Measurements from ENCODE around the gene C16orf82. TPM values are rescaled to one million over a fixed set of nuclear protein-coding genes. Genes with fewer than 3 reads are reported as not detected.

The C16orf82 gene
- total and polyA plus RNA-seq, 9 of the 15 experiments (the other 6 are each of a cell fraction or from before 2014, with no cell fraction given), result not detected

DNA sequence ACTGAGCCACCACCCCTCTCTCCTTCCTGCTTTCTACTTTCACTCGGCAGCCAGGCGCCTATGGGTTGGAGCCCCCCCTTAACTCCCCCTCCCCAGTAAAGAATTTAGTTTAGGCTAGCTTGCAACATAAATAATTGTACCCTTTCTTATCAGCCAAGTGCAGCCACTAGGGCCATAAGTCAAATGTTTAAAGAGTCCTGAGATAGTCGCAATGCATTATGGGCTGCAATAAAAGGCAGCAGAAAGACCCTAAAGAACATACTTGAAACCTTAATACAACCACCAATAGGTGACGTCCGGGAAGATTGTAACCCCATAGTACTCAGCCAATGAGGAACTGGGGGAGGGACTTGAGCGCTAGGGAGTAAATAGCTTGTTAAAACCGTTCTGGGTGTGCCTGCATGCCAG lies 40.5 kb downstream of the C16orf82 start (continued):
- TF ChIP-seq, protein P1, sequence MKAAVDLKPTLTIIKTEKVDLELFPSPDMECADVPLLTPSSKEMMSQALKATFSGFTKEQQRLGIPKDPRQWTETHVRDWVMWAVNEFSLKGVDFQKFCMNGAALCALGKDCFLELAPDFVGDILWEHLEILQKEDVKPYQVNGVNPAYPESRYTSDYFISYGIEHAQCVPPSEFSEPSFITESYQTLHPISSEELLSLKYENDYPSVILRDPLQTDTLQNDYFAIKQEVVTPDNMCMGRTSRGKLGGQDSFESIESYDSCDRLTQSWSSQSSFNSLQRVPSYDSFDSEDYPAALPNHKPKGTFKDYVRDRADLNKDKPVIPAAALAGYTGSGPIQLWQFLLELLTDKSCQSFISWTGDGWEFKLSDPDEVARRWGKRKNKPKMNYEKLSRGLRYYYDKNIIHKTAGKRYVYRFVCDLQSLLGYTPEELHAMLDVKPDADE (conservative IDR thresholded peaks at IDR 0.05; ENCODE audit: control insufficient read depth, low read depth, low read length), result no peak
- TF ChIP-seq TAL1 (IDR thresholded peaks at IDR 0.05) (peak; percentile 83), GATA2 (CRISPR knock-in tag; IDR thresholded peaks at IDR 0.05) (peak; percentile 12; the same call in 1 of the 2 replicates), FOSL1 (tag; conservative IDR thresholded peaks at IDR 0.05) (no peak), ZC3H8 (IDR thresholded peaks at IDR 0.05) (no peak), DIDO1 (tag; IDR thresholded peaks at IDR 0.05; ENCODE audit: low read depth) (no peak), BRCA1 (IDR thresholded peaks at IDR 0.05) (no peak), BRCA1 (CRISPR knock-in tag; IDR thresholded peaks at IDR 0.05) (no peak), CXXC5 (CRISPR knock-in tag; IDR thresholded peaks at IDR 0.05) (no peak), HDAC2 (IDR thresholded peaks at IDR 0.05) (0 out of 2 replicates have a peak, but pooled peaks have one; percentile 39), TEAD1 (CRISPR knock-in tag; IDR thresholded peaks at IDR 0.05) (no peak), LEF1 (IDR thresholded peaks at IDR 0.05) (0 out of 2 replicates have a peak, but pooled peaks have one; percentile 30), ESRRB (CRISPR knock-in tag; IDR thresholded peaks at IDR 0.05; ENCODE audit: borderline replicate concordance) (no peak), ZFP30 (CRISPR knock-in tag; IDR thresholded peaks at IDR 0.05; ENCODE audit: borderline replicate concordance) (no peak), ETV1 (tag; conservative IDR thresholded peaks at IDR 0.05; ENCODE audit: low read depth) (no peak), MBD2 (IDR thresholded peaks at IDR 0.05; ENCODE audit: borderline replicate concordance, low read depth) (0 out of 2 replicates have a peak, but pooled peaks have one; percentile 32), MEIS2 (IDR thresholded peaks at IDR 0.05; ENCODE audit: partially characterized antibody) (peak; percentile 96), PCBP2 (IDR thresholded peaks at IDR 0.05; ENCODE audit: low read depth, low read length, poor library complexity, severe bottlenecking) (no peak), HEY1 (CRISPR knock-in tag; IDR thresholded peaks at IDR 0.05; ENCODE audit: borderline replicate concordance) (no peak)
- TF ChIP-seq, protein P2, sequence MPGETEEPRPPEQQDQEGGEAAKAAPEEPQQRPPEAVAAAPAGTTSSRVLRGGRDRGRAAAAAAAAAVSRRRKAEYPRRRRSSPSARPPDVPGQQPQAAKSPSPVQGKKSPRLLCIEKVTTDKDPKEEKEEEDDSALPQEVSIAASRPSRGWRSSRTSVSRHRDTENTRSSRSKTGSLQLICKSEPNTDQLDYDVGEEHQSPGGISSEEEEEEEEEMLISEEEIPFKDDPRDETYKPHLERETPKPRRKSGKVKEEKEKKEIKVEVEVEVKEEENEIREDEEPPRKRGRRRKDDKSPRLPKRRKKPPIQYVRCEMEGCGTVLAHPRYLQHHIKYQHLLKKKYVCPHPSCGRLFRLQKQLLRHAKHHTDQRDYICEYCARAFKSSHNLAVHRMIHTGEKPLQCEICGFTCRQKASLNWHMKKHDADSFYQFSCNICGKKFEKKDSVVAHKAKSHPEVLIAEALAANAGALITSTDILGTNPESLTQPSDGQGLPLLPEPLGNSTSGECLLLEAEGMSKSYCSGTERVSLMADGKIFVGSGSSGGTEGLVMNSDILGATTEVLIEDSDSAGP (CRISPR knock-in tag; IDR thresholded peaks at IDR 0.05), result no peak
- TF ChIP-seq, protein P3, sequence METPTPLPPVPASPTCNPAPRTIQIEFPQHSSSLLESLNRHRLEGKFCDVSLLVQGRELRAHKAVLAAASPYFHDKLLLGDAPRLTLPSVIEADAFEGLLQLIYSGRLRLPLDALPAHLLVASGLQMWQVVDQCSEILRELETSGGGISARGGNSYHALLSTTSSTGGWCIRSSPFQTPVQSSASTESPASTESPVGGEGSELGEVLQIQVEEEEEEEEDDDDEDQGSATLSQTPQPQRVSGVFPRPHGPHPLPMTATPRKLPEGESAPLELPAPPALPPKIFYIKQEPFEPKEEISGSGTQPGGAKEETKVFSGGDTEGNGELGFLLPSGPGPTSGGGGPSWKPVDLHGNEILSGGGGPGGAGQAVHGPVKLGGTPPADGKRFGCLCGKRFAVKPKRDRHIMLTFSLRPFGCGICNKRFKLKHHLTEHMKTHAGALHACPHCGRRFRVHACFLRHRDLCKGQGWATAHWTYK (CRISPR knock-in tag; IDR thresholded peaks at IDR 0.05), result no peak
- TF ChIP-seq, protein P4, sequence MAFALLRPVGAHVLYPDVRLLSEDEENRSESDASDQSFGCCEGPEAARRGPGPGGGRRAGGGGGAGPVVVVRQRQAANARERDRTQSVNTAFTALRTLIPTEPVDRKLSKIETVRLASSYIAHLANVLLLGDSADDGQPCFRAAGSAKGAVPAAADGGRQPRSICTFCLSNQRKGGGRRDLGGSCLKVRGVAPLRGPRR (CRISPR knock-in tag; IDR thresholded peaks at IDR 0.05), result no peak
